ENCODE results near the gene VENTX. TPM values are rescaled to one million over a fixed set of nuclear protein-coding genes. Genes with fewer than 3 reads are reported as not detected.

The VENTX gene
- total and polyA plus RNA-seq, 10 of the 15 experiments (the other 5 are each of a cell fraction or from before 2014, with no cell fraction given) = 0.05 TPM; not detected in 9

GRCh38 chr10:133246236-133246626, 8.6 kb downstream of the VENTX start (continued):
- no peak for TF ChIP-seq ZBTB4 (CRISPR knock-in tag; IDR thresholded peaks at IDR 0.05)

- no peaks in the 10 kb centered on the region for H3K79me2 ChIP-seq (ENCODE audit: control insufficient read depth, insufficient read depth, low read length)
- SMC1A ChIA-PET (ENCODE audit: uncharacterized antibody, unreplicated experiment) = no interaction called here
- TF ChIP-seq JUNB (IDR thresholded peaks at IDR 0.05) (no peak), SKIL (IDR thresholded peaks at IDR 0.05; ENCODE audit: low read depth, poor library complexity, severe bottlenecking) (no peak), GATAD2B (conservative IDR thresholded peaks at IDR 0.05; ENCODE audit: low read depth) (no peak), STAT1 (conservative IDR thresholded peaks at IDR 0.05) (no peak), JUND (IDR thresholded peaks at IDR 0.05; ENCODE audit: low read depth, low read length) (no peak), EED (IDR thresholded peaks at IDR 0.05; ENCODE audit: low read depth) (no peak), NR2F1 (conservative IDR thresholded peaks at IDR 0.05) (no peak), WRNIP1 (IDR thresholded peaks at IDR 0.05; ENCODE audit: borderline replicate concordance, low read depth, low read length) (no peak), STAT3 (IDR thresholded peaks at IDR 0.05; ENCODE audit: low read depth, low read length) (no peak), PRDM15 (CRISPR knock-in tag; IDR thresholded peaks at IDR 0.05) (no peak), MYC (IDR thresholded peaks at IDR 0.05; ENCODE audit: insufficient read depth, insufficient read length, insufficient replicate concordance, low read length, severe bottlenecking) (no peak)
- H2AFZ ChIP-seq (ENCODE audit: control insufficient read depth, low read depth, low read length) = no peak overlapping the region
- no peak for FAIRE-seq
- no TSS peak for BruUV-seq (replicated peaks)
- intact Hi-C loops (cut with micrococcal nuclease; ENCODE audit: unreplicated experiment) = no loop called here
- no peak overlapping the region for H3K27ac ChIP-seq (ENCODE audit: control insufficient read depth, insufficient read depth)
- CTCF ChIA-PET = no interaction called here
- H4K20me1 ChIP-seq (ENCODE audit: control insufficient read depth, insufficient read depth) = no peaks in the 10 kb centered on the region; the same call in 1 of the 2 replicates
- no peak for ATAC-seq
- in situ Hi-C loops (cut with MboI) = no loop called here
- H3K9ac ChIP-seq (ENCODE audit: control insufficient read depth, insufficient read depth, low read length) = no peak overlapping the region
- no peaks in the 10 kb centered on the region for H3K9me3 ChIP-seq (replicated peaks; ENCODE audit: control insufficient read depth, insufficient read depth, low read length)
- H3K36me3 ChIP-seq (ENCODE audit: control insufficient read depth in 2 of 2, insufficient read depth in 2 of 2, low read length in 1 of 2) = no peaks in the 10 kb centered on the region
- no peaks in the 10 kb centered on the region for H3K4me1 ChIP-seq (ENCODE audit: control insufficient read depth, insufficient read depth, low read length)
- no peak overlapping the region for H3K4me2 ChIP-seq (ENCODE audit: control insufficient read depth, insufficient read depth)
- POLR2A ChIA-PET = no interaction called here
- no peaks in the 10 kb centered on the region for H3K27me3 ChIP-seq (replicated peaks in 1 of 2; ENCODE audit: control insufficient read depth in 2 of 2, insufficient read depth in 2 of 2, low read length in 1 of 2)
- 58% methylated on average over 25 of the region's 36 CpGs for WGBS (ENCODE audit: insufficient coverage, insufficient replicate concordance, low lambda C conversion rate, missing lambda C conversion rate)
- DNase-seq (ENCODE audit: low read depth, low spot score) = no peak
- H3K4me3 ChIP-seq = no peak overlapping the region
- RAD21 ChIA-PET (ENCODE audit: unreplicated experiment) = no interaction called here
These were observed 10.2 kb downstream of the VENTX start for GRCh38 chr10:133247681-133248333.
